Cardiac muscle cell (in vitro differentiated cells and primary cell): ENCODE results near the gene ZMYND11. TPM values are rescaled to one million over a fixed set of nuclear protein-coding genes. Genes with fewer than 3 reads are reported as not detected.

Experiments
- DNase-seq, 2 donors: peaks; one replicate each; pipeline versions ENCODE4 v3.0.0 to v3.0.0-alpha.2; 2010 to 2017; ENCODE audit warnings: low read depth in 1 of 2, low spot score in 1 of 2
- H3K27ac ChIP-seq: fragments of 200-600 bp; sonication (generic); 2 replicates; pipeline ENCODE4 v1.5.1; 2016
- H3K27me3 ChIP-seq: fragments of 200-600 bp; sonication (generic); 2 replicates; pipeline ENCODE4 v1.6.0; 2016; ENCODE audit warnings: control low read depth
- H3K36me3 ChIP-seq: fragments of 200-600 bp; sonication (generic); 2 replicates; pipeline ENCODE4 v1.5.1; 2016; ENCODE audit warnings: control low read depth
- H3K4me1 ChIP-seq: fragments of 200-600 bp; sonication (generic); 2 replicates; pipeline ENCODE4 v1.8.1; 2017; ENCODE audit warnings: low read depth, mild to moderate bottlenecking, mixed run types
- H3K4me3 ChIP-seq: fragments of 200-600 bp; sonication (generic); 2 replicates; pipeline ENCODE4 v1.5.1; 2016; ENCODE audit warnings: mild to moderate bottlenecking
- H3K9me3 ChIP-seq: fragments of 200-600 bp; sonication (generic); 2 replicates; pipeline ENCODE4 v1.5.1; 2017; ENCODE audit warnings: low read depth, mild to moderate bottlenecking, control low read depth
- CTCF ChIP-seq: IDR thresholded peaks from 2 replicates; pipeline ENCODE4 v1.5.1; 2012; ENCODE audit warnings: low read depth, mild to moderate bottlenecking, low read length
- polyA plus RNA-seq: library from polyadenylated mRNA; unstranded; fragments of >200 nt; fragmentation: Nextera tagmentation; extraction: Ambion mirVana; gene quantifications from 2 replicates; pipeline ENCODE4 v1.2.1, GENCODE V29; 2016
- total RNA-seq: library from RNA; depleted of rRNA; stranded (reverse); fragments of >200 nt; gene quantifications from 2 replicates; pipeline ENCODE4 v1.2.3, GENCODE V29; 2016

Gene ZMYND11
- total and polyA plus RNA-seq, 2 experiments from 2014 or later, result 34.3 to 65.8 TPM

DNA sequence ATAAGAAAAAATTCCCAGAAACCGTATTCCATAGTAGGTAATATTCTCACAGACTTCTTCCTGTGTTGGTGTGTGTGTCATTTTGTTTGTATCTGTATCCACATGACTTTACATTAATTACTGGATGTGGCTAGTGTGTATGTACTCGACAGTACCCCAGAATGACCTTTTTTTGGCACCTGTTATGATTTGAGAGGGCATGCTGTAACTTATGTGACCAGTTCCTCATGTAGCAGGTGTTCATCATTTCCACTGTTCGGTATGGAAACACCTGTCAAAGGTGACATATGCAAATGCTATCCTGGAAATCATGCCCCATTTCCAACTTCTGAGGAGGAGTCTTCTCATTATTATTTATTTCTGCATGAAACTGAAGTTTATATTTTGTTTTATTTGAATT, 89.3 kb downstream of the ZMYND11 start:
- Histone ChIP-seq H3K36me3 (no peaks in the 10 kb centered on the region), H3K4me1 (no peaks in the 10 kb centered on the region)

DNA sequence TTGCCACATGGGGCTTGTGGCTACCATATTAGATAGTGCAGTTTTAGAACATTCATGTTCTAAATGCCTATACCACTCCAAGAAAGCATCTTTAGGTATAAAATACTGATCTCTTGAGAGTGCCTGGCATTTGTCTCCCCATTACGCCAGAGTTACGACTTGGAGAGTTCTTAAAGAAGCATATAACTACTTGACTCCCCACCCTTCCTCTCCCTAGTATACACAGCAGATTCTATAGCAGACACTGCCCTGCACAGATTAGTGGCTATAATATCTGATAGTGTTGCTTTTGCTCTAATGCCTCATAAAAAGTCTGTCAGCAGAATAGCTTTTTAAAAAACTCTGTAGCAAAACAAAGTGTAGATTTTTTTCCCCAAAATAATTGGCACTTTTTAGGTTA, 90.8 kb downstream of the ZMYND11 start:
- no peak for TF ChIP-seq CTCF
- no peak for DNase-seq

More for the DNA sequence above, 89.3 kb downstream of the ZMYND11 start:
- Histone ChIP-seq H3K9me3 (no peaks in the 10 kb centered on the region), H3K27ac (no peak overlapping the region), H3K27me3 (no peaks in the 10 kb centered on the region), H3K4me3 (no peak overlapping the region)
- DNase-seq, result no peak
- no peak for TF ChIP-seq CTCF

GRCh38 chr10:227014-227413, 91.8 kb downstream of the ZMYND11 start:
- Histone ChIP-seq H3K4me1 (peaks cover 4% of the 10 kb centered on the region), H3K4me3 (no peak overlapping the region), H3K27ac (no peak overlapping the region), H3K9me3 (no peaks in the 10 kb centered on the region), H3K27me3 (no peaks in the 10 kb centered on the region), H3K36me3 (no peaks in the 10 kb centered on the region)
- peak in 1 of 2 donors; percentile 39 for DNase-seq
- TF ChIP-seq CTCF, result no peak

More for the DNA sequence above, 90.8 kb downstream of the ZMYND11 start:
- H3K4me3 ChIP-seq, result no peak overlapping the region
- H3K27ac ChIP-seq, result no peak overlapping the region
- no peaks in the 10 kb centered on the region for H3K9me3 ChIP-seq
- no peaks in the 10 kb centered on the region for H3K4me1 ChIP-seq
- no peaks in the 10 kb centered on the region for H3K36me3 ChIP-seq
- H3K27me3 ChIP-seq, result no peaks in the 10 kb centered on the region

DNA sequence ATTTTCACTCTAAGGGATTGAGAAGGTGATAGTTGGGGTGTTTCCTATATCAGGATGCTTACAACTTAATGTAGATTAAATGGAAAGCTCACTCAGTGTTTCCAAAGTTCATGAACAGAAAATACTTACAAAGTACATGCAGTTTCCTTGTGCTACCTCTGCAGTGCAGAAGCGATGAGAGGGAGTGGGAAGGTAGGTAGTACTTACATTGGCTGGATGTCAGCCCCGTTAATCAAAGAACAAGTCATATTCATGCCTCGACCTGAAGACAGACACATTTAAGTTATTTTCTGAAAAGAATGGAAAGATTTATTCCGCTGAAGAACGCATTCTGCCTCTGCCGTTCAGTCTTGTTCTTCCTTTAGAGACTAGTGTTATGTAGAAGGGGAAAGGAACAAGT, 93.1 kb downstream of the ZMYND11 start:
- Histone ChIP-seq H3K36me3 (no peaks in the 10 kb centered on the region), H3K4me3 (no peak overlapping the region), H3K9me3 (no peaks in the 10 kb centered on the region), H3K27me3 (no peaks in the 10 kb centered on the region), H3K27ac (no peak overlapping the region), H3K4me1 (peaks cover 9% of the 10 kb centered on the region)
- no peak for DNase-seq
- no peak for TF ChIP-seq CTCF

- no peak overlapping the region for H3K4me3 ChIP-seq
- H3K36me3 ChIP-seq, result peaks cover 2% of the 10 kb centered on the region
- TF ChIP-seq CTCF, result peak; percentile 38
- H3K27me3 ChIP-seq, result no peaks in the 10 kb centered on the region
- peaks cover 9% of the 10 kb centered on the region for H3K4me1 ChIP-seq
- H3K27ac ChIP-seq, result no peak overlapping the region
- peak in 1 of 2 donors; percentile 6 for DNase-seq
- H3K9me3 ChIP-seq, result no peaks in the 10 kb centered on the region
Observed at GRCh38 chr10:230758-231157, 95.5 kb downstream of the ZMYND11 start.

DNA sequence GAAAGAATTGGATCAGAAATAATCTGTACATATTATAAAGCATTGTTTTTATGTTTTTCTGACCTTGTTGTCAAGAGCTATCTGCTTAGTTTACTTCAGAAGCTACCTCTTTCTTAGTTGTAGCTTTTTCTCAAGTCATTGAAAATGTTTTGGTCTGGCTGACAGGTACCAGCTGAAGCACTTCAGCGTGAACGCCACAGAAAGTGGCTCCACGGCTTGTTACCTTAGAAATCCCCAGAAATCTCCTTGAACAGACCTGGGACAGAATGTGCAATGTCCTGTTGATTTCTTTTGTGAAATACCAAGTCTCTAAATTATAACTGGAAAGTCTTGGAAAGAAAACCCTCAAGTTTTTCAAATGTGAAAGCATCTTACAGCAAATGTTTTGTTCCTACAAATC, 96.8 kb downstream of the ZMYND11 start:
- peak overlapping the region; percentile 3 for H3K27ac ChIP-seq
- no peaks in the 10 kb centered on the region for H3K9me3 ChIP-seq
- TF ChIP-seq CTCF, result no peak
- no peaks in the 10 kb centered on the region for H3K27me3 ChIP-seq
- peaks cover 9% of the 10 kb centered on the region for H3K4me1 ChIP-seq
- DNase-seq, result no peak
- H3K4me3 ChIP-seq, result no peak overlapping the region
- H3K36me3 ChIP-seq, result peaks cover 11% of the 10 kb centered on the region
